ENCODE data around the gene ALK. TPM values are rescaled to one million over a fixed set of nuclear protein-coding genes. Genes with fewer than 3 reads are reported as not detected.

The ALK gene
- total and polyA plus RNA-seq, 2 donors (not counting 1 experiment from before 2014, with no cell fraction given): under 0.01 to 0.02 TPM

DNA sequence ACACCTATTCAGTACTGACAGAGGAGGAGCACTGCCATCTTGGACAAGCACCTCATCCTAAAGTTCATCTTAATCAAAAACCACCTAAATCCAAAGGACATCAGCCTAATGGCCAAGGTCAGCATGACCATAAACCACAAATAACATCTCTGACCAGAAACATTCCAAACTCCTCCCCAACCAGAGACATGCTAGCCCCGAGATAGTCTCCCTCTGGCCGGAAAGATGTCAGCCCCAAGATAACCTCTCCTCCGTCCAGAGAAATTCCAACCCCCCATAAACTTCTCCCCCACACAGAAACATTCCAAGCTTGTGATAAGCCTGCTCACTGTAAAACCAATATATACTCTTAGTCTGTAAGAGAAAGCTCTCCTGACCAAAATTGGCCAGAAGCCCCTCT lies 545.5 kb downstream of the ALK start:
- Histone ChIP-seq H3K27me3 (ENCODE audit: control insufficient read depth, insufficient read depth, low read length) (no peaks in the 10 kb centered on the region), H2AFZ (ENCODE audit: low read length) (no peak overlapping the region), H3K4me1 (ENCODE audit: control insufficient read depth, extremely low read depth, insufficient read depth, low read length) (no peaks in the 10 kb centered on the region), H3K4me3 (replicated peaks in 1 of 4; ENCODE audit: control extremely low read depth in 1 of 4, insufficient read depth in 1 of 4, low read depth in 3 of 4, low read length in 4 of 4) (no peak overlapping the region), H3K36me3 (ENCODE audit: control insufficient read depth, insufficient read depth, low read length) (no peaks in the 10 kb centered on the region), H3K9ac (ENCODE audit: insufficient read depth, low read length) (no peak overlapping the region), H3K9me3 (ENCODE audit: control insufficient read depth, insufficient read depth, low read depth, low read length) (no peaks in the 10 kb centered on the region), H3K79me2 (ENCODE audit: control insufficient read depth, insufficient read depth, low read length) (no peaks in the 10 kb centered on the region), H4K20me1 (ENCODE audit: control insufficient read depth, extremely low read depth, insufficient read depth, low read length) (no peaks in the 10 kb centered on the region), H3K27ac (ENCODE audit: insufficient read depth, low read length) (no peak overlapping the region), H3K4me2 (ENCODE audit: extremely low read depth, insufficient read depth, low read length) (no peak overlapping the region)
- DNase-seq (ENCODE audit: low read depth in 2 of 2): no peak
- TF ChIP-seq EZH2 (IDR thresholded peaks at IDR 0.05; ENCODE audit: low read length, missing control alignments): no peak
- TF ChIP-seq, protein P1, sequence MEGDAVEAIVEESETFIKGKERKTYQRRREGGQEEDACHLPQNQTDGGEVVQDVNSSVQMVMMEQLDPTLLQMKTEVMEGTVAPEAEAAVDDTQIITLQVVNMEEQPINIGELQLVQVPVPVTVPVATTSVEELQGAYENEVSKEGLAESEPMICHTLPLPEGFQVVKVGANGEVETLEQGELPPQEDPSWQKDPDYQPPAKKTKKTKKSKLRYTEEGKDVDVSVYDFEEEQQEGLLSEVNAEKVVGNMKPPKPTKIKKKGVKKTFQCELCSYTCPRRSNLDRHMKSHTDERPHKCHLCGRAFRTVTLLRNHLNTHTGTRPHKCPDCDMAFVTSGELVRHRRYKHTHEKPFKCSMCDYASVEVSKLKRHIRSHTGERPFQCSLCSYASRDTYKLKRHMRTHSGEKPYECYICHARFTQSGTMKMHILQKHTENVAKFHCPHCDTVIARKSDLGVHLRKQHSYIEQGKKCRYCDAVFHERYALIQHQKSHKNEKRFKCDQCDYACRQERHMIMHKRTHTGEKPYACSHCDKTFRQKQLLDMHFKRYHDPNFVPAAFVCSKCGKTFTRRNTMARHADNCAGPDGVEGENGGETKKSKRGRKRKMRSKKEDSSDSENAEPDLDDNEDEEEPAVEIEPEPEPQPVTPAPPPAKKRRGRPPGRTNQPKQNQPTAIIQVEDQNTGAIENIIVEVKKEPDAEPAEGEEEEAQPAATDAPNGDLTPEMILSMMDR (conservative IDR thresholded peaks at IDR 0.05 in 1 of 2, IDR thresholded peaks at IDR 0.05 in 1 of 2; ENCODE audit: low read depth in 1 of 2, low read length in 2 of 2): no peak

DNA sequence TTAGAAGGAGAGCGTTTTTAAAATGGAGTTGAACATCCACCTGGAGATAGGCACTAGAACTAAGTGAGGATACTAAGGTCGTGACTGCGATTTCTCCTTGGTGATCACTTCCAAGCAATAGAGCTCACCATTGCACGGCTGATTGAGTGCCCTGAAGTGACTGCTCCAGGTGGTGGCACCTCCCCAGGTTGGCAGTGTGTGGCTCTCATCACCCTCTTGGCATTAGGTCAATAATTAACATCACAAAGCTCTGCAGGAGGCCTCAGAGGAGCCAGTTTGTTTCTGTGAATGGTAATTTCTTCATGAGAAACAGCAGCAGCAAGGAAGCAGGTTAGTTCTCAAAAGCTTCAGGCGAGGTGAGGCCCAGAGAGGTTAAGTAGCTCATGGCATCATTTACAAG lies 546.6 kb downstream of the ALK start:
- Histone ChIP-seq H3K9me3 (ENCODE audit: control insufficient read depth, insufficient read depth, low read depth, low read length) (no peaks in the 10 kb centered on the region), H2AFZ (ENCODE audit: low read length) (no peak overlapping the region), H3K27ac (ENCODE audit: insufficient read depth, low read length) (no peak overlapping the region), H3K79me2 (ENCODE audit: control insufficient read depth, insufficient read depth, low read length) (no peaks in the 10 kb centered on the region), H4K20me1 (ENCODE audit: control insufficient read depth, extremely low read depth, insufficient read depth, low read length) (no peaks in the 10 kb centered on the region), H3K36me3 (ENCODE audit: control insufficient read depth, insufficient read depth, low read length) (no peaks in the 10 kb centered on the region), H3K27me3 (ENCODE audit: control insufficient read depth, insufficient read depth, low read length) (peaks cover 2% of the 10 kb centered on the region), H3K9ac (ENCODE audit: insufficient read depth, low read length) (no peak overlapping the region), H3K4me2 (ENCODE audit: extremely low read depth, insufficient read depth, low read length) (no peak overlapping the region), H3K4me1 (ENCODE audit: control insufficient read depth, extremely low read depth, insufficient read depth, low read length) (no peaks in the 10 kb centered on the region), H3K4me3 (replicated peaks in 1 of 4; ENCODE audit: control extremely low read depth in 1 of 4, insufficient read depth in 1 of 4, low read depth in 3 of 4, low read length in 4 of 4) (no peak overlapping the region)
- DNase-seq (ENCODE audit: low read depth in 2 of 2): no peak
- no peak for TF ChIP-seq EZH2 (IDR thresholded peaks at IDR 0.05; ENCODE audit: low read length, missing control alignments)

DNA sequence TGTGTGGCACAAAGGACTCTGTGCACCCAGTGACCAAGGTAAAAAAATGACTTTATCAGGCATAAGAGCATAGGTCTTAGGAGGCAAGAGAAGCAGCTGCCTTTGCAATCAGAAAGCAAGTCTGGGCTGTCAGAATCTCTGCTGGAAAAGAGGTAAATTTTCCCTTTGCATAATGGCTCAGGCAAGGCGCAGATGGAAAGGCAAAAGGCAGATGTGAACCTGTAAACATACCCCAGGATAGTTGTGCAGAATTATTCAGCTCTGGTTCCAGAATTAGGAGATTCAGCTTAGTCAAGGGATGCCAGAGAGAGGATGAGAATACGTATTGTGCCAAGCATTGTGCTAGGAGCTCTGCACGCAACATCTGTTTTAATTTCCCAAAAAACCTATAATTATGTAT lies 547.5 kb downstream of the ALK start:
- H3K9ac ChIP-seq (ENCODE audit: insufficient read depth, low read length): no peak overlapping the region
- peaks cover 3% of the 10 kb centered on the region for H3K27me3 ChIP-seq (ENCODE audit: control insufficient read depth, insufficient read depth, low read length)
- H3K36me3 ChIP-seq (ENCODE audit: control insufficient read depth, insufficient read depth, low read length): no peaks in the 10 kb centered on the region
- no peak overlapping the region for H3K4me3 ChIP-seq (replicated peaks in 1 of 4; ENCODE audit: control extremely low read depth in 1 of 4, insufficient read depth in 1 of 4, low read depth in 3 of 4, low read length in 4 of 4)
- H3K9me3 ChIP-seq (ENCODE audit: control insufficient read depth, insufficient read depth, low read depth, low read length): no peaks in the 10 kb centered on the region
- H3K4me2 ChIP-seq (ENCODE audit: extremely low read depth, insufficient read depth, low read length): no peak overlapping the region
- H4K20me1 ChIP-seq (ENCODE audit: control insufficient read depth, extremely low read depth, insufficient read depth, low read length): no peaks in the 10 kb centered on the region
- no peaks in the 10 kb centered on the region for H3K79me2 ChIP-seq (ENCODE audit: control insufficient read depth, insufficient read depth, low read length)
- no peak overlapping the region for H2AFZ ChIP-seq (ENCODE audit: low read length)
- DNase-seq (ENCODE audit: low read depth in 2 of 2): no peak
- TF ChIP-seq EZH2 (IDR thresholded peaks at IDR 0.05; ENCODE audit: low read length, missing control alignments): no peak
- TF ChIP-seq, protein P1 (conservative IDR thresholded peaks at IDR 0.05 in 1 of 2, IDR thresholded peaks at IDR 0.05 in 1 of 2; ENCODE audit: low read depth in 1 of 2, low read length in 2 of 2): no peak
- no peak overlapping the region for H3K27ac ChIP-seq (ENCODE audit: insufficient read depth, low read length)
- H3K4me1 ChIP-seq (ENCODE audit: control insufficient read depth, extremely low read depth, insufficient read depth, low read length): no peaks in the 10 kb centered on the region
